Measurements from ENCODE around the gene LRRC26. TPM values are rescaled to one million over a fixed set of nuclear protein-coding genes. Genes with fewer than 3 reads are reported as not detected.

The LRRC26 gene
- polyA plus RNA-seq, 2 of the 4 experiments (the other 2 are of a cell fraction), result 0.08 to 1.0 TPM

DNA sequence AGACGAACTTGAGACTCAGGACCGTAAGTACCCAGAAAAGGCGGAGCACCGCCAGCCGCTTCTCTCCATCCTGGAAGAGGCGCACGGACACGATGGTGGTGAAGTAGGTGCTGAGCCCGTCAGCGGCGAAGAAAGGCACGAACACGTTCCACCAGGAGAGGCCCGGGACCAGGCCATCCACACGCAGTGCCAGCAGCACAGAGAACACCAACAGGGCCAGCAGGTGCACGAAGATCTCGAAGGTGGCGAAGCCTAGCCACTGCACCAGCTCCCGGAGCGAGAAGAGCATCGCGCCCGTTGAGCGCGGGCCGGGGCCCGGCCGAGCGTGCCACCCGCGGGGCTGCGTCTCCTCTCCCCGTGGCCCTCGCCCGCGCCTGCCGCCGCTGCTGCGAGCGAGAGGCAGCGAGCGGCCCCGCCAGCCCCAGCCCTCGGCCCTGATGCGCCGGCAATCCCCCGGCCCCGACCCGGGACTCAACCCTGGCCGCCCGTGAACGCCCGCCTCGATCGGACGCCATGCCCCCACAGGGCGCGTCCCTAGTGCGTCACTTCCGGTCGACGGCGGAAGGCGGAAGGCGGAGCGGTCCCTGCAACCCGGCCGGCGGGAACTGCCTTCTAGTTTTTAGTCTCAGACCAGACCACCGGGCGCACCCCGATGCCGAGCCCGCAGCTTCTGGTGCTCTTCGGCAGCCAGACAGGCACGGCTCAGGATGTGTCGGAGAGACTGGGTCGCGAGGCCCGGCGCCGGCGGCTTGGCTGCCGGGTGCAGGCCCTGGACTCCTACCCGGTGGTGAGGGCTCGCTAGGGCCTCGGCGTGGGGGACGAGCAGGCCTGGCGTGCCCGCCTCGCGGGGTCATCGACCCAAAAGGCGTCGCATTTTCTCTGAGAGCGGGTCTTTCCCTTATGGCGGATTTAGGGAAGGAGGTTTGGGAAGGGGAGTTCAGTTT, 35.5 kb upstream of the LRRC26 start, which contains the start of the genes NDOR1 and TMEM203 (continued):
- TF ChIP-seq FOXS1 (CRISPR knock-in tag; IDR thresholded peaks at IDR 0.05) (no peak), TP53 (CRISPR knock-in tag; IDR thresholded peaks at IDR 0.05) (no peak), RNF2 (IDR thresholded peaks at IDR 0.05; ENCODE audit: borderline replicate concordance, low read depth) (no peak), HEYL (CRISPR knock-in tag; IDR thresholded peaks at IDR 0.05) (no peak), ZSCAN20 (CRISPR knock-in tag; IDR thresholded peaks at IDR 0.05) (no peak), HOXB13 (CRISPR knock-in tag; IDR thresholded peaks at IDR 0.05; ENCODE audit: low read depth) (no peak), MYC (IDR thresholded peaks at IDR 0.05; ENCODE audit: borderline replicate concordance, low read length) (no peak), HDAC2 (IDR thresholded peaks at IDR 0.05) (no peak), CEBPB (IDR thresholded peaks at IDR 0.05) (no peak), ZC3H11A (IDR thresholded peaks at IDR 0.05) (no peak), POLR2A (IDR thresholded peaks at IDR 0.05; ENCODE audit: low read length) (peak; percentile 74), CBX2 (IDR thresholded peaks at IDR 0.05; ENCODE audit: borderline replicate concordance, low read depth) (no peak), KDM1A (IDR thresholded peaks at IDR 0.05; ENCODE audit: low read depth) (no peak), RCOR1 (IDR thresholded peaks at IDR 0.05; ENCODE audit: low read depth, low read length) (no peak), FOSB (CRISPR knock-in tag; IDR thresholded peaks at IDR 0.05) (no peak), NR3C1 (IDR thresholded peaks at IDR 0.05) (no peak), EP300 (IDR thresholded peaks at IDR 0.05) (no peak), MAZ (IDR thresholded peaks at IDR 0.05; ENCODE audit: borderline replicate concordance, low read depth, low read length) (no peak), SMC3 (IDR thresholded peaks at IDR 0.05) (no peak), JUN (IDR thresholded peaks at IDR 0.05) (peak; percentile 77 to 93), CHD4 (IDR thresholded peaks at IDR 0.05; ENCODE audit: borderline replicate concordance) (no peak)
- TF ChIP-seq, protein P1, sequence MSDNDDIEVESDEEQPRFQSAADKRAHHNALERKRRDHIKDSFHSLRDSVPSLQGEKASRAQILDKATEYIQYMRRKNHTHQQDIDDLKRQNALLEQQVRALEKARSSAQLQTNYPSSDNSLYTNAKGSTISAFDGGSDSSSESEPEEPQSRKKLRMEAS (IDR thresholded peaks at IDR 0.05), result peak; percentile 86
- TF ChIP-seq, protein P2, sequence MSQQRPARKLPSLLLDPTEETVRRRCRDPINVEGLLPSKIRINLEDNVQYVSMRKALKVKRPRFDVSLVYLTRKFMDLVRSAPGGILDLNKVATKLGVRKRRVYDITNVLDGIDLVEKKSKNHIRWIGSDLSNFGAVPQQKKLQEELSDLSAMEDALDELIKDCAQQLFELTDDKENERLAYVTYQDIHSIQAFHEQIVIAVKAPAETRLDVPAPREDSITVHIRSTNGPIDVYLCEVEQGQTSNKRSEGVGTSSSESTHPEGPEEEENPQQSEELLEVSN (IDR thresholded peaks at IDR 0.05; ENCODE audit: borderline replicate concordance, low read depth), result peak; percentile 71
- TF ChIP-seq, protein P3, sequence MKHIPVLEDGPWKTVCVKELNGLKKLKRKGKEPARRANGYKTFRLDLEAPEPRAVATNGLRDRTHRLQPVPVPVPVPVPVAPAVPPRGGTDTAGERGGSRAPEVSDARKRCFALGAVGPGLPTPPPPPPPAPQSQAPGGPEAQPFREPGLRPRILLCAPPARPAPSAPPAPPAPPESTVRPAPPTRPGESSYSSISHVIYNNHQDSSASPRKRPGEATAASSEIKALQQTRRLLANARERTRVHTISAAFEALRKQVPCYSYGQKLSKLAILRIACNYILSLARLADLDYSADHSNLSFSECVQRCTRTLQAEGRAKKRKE (CRISPR knock-in tag; IDR thresholded peaks at IDR 0.05; ENCODE audit: low read depth), result no peak
- TF ChIP-seq, protein P4, sequence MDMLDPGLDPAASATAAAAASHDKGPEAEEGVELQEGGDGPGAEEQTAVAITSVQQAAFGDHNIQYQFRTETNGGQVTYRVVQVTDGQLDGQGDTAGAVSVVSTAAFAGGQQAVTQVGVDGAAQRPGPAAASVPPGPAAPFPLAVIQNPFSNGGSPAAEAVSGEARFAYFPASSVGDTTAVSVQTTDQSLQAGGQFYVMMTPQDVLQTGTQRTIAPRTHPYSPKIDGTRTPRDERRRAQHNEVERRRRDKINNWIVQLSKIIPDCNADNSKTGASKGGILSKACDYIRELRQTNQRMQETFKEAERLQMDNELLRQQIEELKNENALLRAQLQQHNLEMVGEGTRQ (IDR thresholded peaks at IDR 0.05), result no peak
- TF ChIP-seq, protein P5, sequence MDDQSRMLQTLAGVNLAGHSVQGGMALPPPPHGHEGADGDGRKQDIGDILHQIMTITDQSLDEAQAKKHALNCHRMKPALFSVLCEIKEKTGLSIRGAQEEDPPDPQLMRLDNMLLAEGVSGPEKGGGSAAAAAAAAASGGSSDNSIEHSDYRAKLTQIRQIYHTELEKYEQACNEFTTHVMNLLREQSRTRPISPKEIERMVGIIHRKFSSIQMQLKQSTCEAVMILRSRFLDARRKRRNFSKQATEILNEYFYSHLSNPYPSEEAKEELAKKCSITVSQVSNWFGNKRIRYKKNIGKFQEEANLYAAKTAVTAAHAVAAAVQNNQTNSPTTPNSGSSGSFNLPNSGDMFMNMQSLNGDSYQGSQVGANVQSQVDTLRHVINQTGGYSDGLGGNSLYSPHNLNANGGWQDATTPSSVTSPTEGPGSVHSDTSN (IDR thresholded peaks at IDR 0.05), result no peak
- TF ChIP-seq, protein P6, sequence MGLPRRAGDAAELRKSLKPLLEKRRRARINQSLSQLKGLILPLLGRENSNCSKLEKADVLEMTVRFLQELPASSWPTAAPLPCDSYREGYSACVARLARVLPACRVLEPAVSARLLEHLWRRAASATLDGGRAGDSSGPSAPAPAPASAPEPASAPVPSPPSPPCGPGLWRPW (IDR thresholded peaks at IDR 0.05), result no peak

Data from A549 (cell line).